HepG2 (cell line): ENCODE results near the gene UBFD1. TPM values are rescaled to one million over a fixed set of nuclear protein-coding genes. Genes with fewer than 3 reads are reported as not detected.
A peak's percentile ranks its signal among the peaks of the same experiment; 100 is the strongest.

Experiments
- ARNT2 ChIP-seq: sonication (generic); formaldehyde crosslinking; IDR thresholded peaks from 2 replicates; pipeline ENCODE4 v1.8.0; 2022; ENCODE audit warnings: mild to moderate bottlenecking, low read depth, missing genetic modification reagents, moderate library complexity
- CBX2 ChIP-seq, 2 experiments: fragments of 200-600 bp in 1 of 2; sonication (generic); formaldehyde crosslinking in 1 of 2; IDR thresholded peaks; 2 replicates each; pipeline versions ENCODE4 v1.7.0 to v1.8.1; 2018 to 2022; ENCODE audit warnings: low read depth in 2 of 2, low read length in 1 of 2, mild to moderate bottlenecking in 1 of 2, missing genetic modification reagents in 1 of 2
- FOXO4 ChIP-seq: sonication (generic); formaldehyde crosslinking; conservative IDR thresholded peaks from 2 replicates; pipeline ENCODE4 v1.8.1; 2023; ENCODE audit warnings: missing genetic modification reagents
- JUNB ChIP-seq: sonication (generic); formaldehyde crosslinking; IDR thresholded peaks from 2 replicates; pipeline ENCODE4 v1.8.0; 2022; ENCODE audit warnings: missing genetic modification reagents, mild to moderate bottlenecking, borderline replicate concordance
- KDM1A ChIP-seq: IDR thresholded peaks from 2 replicates; pipeline ENCODE4 v1.6.1; 2016; ENCODE audit warnings: missing compliant biosample characterization
- MATR3 ChIP-seq: sonication (generic); formaldehyde crosslinking; IDR thresholded peaks from 2 replicates; pipeline ENCODE4 v1.4.0; 2020; ENCODE audit warnings: missing genetic modification reagents
- PAX8 ChIP-seq: sonication (generic); formaldehyde crosslinking; IDR thresholded peaks from 2 replicates; pipeline ENCODE4 v1.8.0; 2022; ENCODE audit warnings: mild to moderate bottlenecking, missing genetic modification reagents, borderline replicate concordance
- PPARG ChIP-seq: conservative IDR thresholded peaks from 2 replicates; pipeline ENCODE4 v1.6.1; 2016; ENCODE audit warnings: missing biosample characterization, missing genetic modification reagents
- SAFB2 ChIP-seq: sonication (generic); formaldehyde crosslinking; IDR thresholded peaks from 2 replicates; pipeline ENCODE4 v1.5.1; 2020; ENCODE audit warnings: missing genetic modification reagents, low read depth, mild to moderate bottlenecking, borderline replicate concordance
- SMAD3 ChIP-seq: sonication (generic); formaldehyde crosslinking; IDR thresholded peaks from 2 replicates; pipeline ENCODE4 v1.4.0; 2020; ENCODE audit warnings: missing genetic modification reagents
- SRSF1 ChIP-seq: fragments of 200-400 bp; formaldehyde crosslinking; optimal IDR thresholded peaks from 2 replicates; pipeline ENCODE3; 2017; ENCODE audit warnings: mild to moderate bottlenecking, low read depth, low read length, moderate library complexity
- ZC3H4 ChIP-seq: sonication (generic); formaldehyde crosslinking; IDR thresholded peaks from 2 replicates; pipeline ENCODE4 v1.4.0; 2020; ENCODE audit warnings: missing genetic modification reagents, borderline replicate concordance
- ZNF564 ChIP-seq: sonication (generic); formaldehyde crosslinking; IDR thresholded peaks from 2 replicates; pipeline ENCODE4 v1.8.1; 2023; ENCODE audit warnings: mild to moderate bottlenecking, missing genetic modification reagents
- ZNF652 ChIP-seq: IDR thresholded peaks from 2 replicates; pipeline ENCODE4 v1.6.1; 2016; ENCODE audit warnings: low read depth, borderline replicate concordance
- ZNF660 ChIP-seq: sonication (generic); formaldehyde crosslinking; IDR thresholded peaks from 2 replicates; pipeline ENCODE4 v1.5.1; 2020; ENCODE audit warnings: mild to moderate bottlenecking, low read depth, missing genetic modification reagents, borderline replicate concordance
- ZNF746 ChIP-seq: sonication (generic); formaldehyde crosslinking; IDR thresholded peaks from 2 replicates; pipeline ENCODE4 v1.8.0; 2022; ENCODE audit warnings: mild to moderate bottlenecking, missing genetic modification reagents
- ZSCAN22 ChIP-seq: sonication (generic); formaldehyde crosslinking; IDR thresholded peaks from 2 replicates; pipeline ENCODE4 v1.4.0; 2020; ENCODE audit warnings: mild to moderate bottlenecking, missing genetic modification reagents
- polyA plus RNA-seq, 8 experiments: library from polyadenylated mRNA; depleted of rRNA in 3 of 8; stranded (reverse) in 7 of 8; unstranded in 1 of 8; fragments of >200 nt; fragmentation: Illumina TruSeq in 4 of 8; extraction: Trizol in 4 of 8; gene quantifications; 2 replicates each; pipeline versions ENCODE4 v1.2.1 to v1.2.3, GENCODE V29; 2011 to 2016; ENCODE audit warnings: low read depth in 4 of 8, missing spikeins in 1 of 8, mixed read lengths in 1 of 8; ENCODE audit not compliant: insufficient read depth in 1 of 8
- total RNA-seq, 5 experiments: library from RNA; depleted of rRNA; stranded (reverse); fragments of >200 nt; fragmentation: Illumina TruSeq; extraction: Trizol; gene quantifications; 2 replicates each; pipeline ENCODE4 v1.2.3, GENCODE V29; 2016; ENCODE audit warnings: low read depth in 1 of 5
- TF ChIP-seq, protein P1 (sequence below): sonication (generic); formaldehyde crosslinking; IDR thresholded peaks from 2 replicates; pipeline ENCODE4 v1.4.0; 2020; ENCODE audit warnings: mild to moderate bottlenecking, missing genetic modification reagents

The UBFD1 gene
- total and polyA plus RNA-seq, 2 of the 13 experiments (the other 11 are each of a cell fraction or from before 2014, with no cell fraction given) = 100 to 111 TPM

DNA sequence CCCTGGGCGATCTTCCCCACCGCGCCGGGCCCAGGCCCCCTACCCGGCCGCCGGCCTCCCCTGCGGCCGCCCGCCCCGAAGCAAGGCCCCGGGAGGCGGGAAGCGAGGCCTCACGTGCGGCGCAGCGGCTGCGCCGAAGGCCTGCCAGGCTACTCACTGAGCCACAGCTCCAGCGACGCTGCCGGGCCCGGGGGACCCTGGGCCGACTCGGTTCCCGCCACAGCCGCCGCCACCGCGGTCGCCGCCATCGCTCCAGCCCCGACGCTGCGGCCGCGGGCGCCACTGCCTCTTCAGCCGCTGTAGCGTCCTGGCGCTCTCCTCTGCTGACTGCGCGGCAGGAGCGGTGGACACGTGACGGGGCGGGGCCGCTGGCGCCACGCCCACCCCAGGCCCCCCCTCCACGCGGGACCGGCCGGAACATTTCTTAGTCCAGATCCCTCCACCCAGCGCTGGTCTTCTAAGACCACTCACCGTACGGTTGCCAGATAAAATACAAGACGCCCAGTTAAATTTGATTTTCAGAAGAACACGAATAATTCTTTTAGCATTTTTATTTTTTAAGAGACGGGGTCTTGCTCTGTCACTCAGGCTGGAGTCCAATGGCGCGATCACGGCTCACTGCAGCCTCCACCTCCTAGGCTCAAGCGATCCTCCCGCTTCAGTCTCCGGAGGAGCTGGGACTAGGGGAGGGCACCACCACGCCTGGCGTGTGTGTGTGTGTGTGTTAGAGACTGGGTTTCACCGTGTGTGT is 47.2 kb upstream of the UBFD1 start, which contains the start of gene GGA2 (continued):
- TF ChIP-seq MATR3 (CRISPR knock-in tag) (peak; percentile 71; the same call in 1 of the 2 replicates), JUNB (CRISPR knock-in tag) (no peak), ZNF652 (0 out of 2 replicates have a peak, but pooled peaks have one; percentile 20), SRSF1 (no peak), ZNF746 (peak; percentile 56; the same call in 1 of the 2 replicates), ZC3H4 (CRISPR knock-in tag) (no peak; the same call in 1 of the 2 replicates), SAFB2 (CRISPR knock-in tag) (peak; percentile 99), SMAD3 (peak; percentile 72), ZNF564 (CRISPR knock-in tag) (peak; percentile 65), PAX8 (CRISPR knock-in tag) (peak; percentile 88; the same call in 1 of the 2 replicates), ZNF660 (CRISPR knock-in tag) (no peak), PPARG (CRISPR knock-in tag) (peak; percentile 71), FOXO4 (CRISPR knock-in tag) (no peak), KDM1A (no peak), ARNT2 (peak; percentile 99; the same call in 1 of the 2 replicates), CBX2 (IDR thresholded peaks at IDR 0.05; ENCODE audit: low read depth, low read length) (no peak), CBX2 (CRISPR knock-in tag; IDR thresholded peaks at IDR 0.05; ENCODE audit: low read depth) (peak; percentile 82; the same call in 1 of the 2 replicates), ZSCAN22 (CRISPR knock-in tag) (peak; percentile 89)
- TF ChIP-seq, protein P1, sequence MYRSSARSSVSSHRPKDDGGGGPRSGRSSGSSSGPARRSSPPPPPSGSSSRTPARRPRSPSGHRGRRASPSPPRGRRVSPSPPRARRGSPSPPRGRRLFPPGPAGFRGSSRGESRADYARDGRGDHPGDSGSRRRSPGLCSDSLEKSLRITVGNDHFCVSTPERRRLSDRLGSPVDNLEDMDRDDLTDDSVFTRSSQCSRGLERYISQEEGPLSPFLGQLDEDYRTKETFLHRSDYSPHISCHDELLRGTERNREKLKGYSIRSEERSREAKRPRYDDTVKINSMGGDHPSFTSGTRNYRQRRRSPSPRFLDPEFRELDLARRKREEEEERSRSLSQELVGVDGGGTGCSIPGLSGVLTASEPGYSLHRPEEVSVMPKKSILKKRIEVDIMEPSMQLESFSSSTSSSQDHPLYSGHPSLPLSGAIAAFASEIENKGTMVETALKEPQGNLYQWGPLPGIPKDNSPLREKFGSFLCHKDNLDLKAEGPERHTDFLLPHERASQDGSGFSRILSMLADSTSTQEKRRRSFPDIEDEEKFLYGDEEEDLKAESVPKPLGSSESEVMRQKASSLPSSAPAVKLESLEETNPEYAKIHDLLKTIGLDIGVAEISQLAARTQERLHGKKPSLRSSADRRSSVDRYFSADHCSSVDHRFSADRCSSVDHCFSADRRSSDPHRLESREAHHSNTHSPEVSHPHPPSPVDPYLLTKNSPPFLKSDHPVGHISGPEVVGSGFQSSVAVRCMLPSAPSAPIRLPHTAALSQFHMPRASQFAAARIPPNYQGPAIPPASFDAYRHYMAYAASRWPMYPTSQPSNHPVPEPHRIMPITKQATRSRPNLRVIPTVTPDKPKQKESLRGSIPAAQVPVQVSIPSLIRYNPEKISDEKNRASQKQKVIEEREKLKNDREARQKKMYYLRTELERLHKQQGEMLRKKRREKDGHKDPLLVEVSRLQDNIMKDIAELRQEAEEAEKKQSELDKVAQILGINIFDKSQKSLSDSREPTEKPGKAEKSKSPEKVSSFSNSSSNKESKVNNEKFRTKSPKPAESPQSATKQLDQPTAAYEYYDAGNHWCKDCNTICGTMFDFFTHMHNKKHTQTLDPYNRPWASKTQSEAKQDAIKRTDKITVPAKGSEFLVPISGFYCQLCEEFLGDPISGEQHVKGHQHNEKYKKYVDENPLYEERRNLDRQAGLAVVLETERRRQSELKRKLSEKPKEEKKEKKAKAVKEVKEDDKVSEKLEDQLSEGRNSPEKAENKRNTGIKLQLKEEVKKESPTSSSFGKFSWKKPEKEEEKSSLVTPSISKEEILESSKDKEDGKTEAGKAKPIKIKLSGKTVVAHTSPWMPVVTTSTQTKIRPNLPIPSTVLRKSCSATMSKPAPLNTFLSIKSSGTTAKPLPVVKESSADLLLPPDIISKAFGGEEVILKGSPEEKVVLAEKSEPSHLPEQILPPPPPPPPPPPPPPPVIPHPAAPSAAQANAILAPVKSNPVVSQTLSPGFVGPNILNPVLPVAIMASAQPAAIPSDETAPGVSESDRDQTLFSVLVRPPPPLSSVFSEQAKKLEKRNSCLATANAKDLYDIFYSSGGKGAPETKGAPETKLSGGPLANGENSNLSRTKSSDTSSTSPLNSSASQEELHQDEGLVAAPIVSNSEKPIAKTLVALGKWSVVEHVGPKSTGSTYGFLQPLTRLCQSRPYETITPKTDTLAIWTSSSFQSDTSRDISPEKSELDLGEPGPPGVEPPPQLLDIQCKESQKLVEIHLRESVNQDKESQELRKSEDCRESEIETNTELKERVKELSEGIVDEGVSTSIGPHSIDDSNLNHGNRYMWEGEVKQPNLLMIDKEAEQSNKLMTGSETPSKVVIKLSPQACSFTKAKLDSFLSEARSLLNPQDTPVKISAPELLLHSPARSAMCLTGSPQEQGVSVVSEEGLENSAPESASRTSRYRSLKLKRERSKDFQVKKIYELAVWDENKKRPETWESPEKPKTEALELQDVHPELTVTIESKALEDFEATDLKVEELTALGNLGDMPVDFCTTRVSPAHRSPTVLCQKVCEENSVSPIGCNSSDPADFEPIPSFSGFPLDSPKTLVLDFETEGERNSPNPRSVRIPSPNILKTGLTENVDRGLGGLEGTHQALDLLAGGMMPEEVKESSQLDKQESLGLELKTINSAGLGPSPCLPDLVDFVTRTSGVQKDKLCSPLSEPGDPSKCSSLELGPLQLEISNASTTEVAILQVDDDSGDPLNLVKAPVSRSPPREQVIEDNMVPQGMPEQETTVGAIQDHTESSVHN (CRISPR knock-in tag) = peak; percentile 75; the same call in 1 of the 2 replicates
